Amniotic epithelial cell (primary cell): ENCODE data around the gene CHGA.

Experiments
- DNase-seq: peaks from one replicate; pipeline ENCODE4 v3.0.0-alpha.2; 2010; ENCODE audit warnings: low read depth

The CHGA gene

GRCh38 chr14:92905667-92906066, 17.3 kb upstream of the CHGA start:
- no peak for DNase-seq

- DNase-seq = no peak
These were observed 16.5 kb upstream of the CHGA start for GRCh38 chr14:92906420-92906819.

GRCh38 chr14:92906823-92907222, 16.1 kb upstream of the CHGA start:
- DNase-seq = no peak

GRCh38 chr14:92907316-92907911, 15.5 kb upstream of the CHGA start:
- no peak for DNase-seq

GRCh38 chr14:92914087-92914656, 8.8 kb upstream of the CHGA start:
- DNase-seq = peak; percentile 21

GRCh38 chr14:92916201-92916600, 6.7 kb upstream of the CHGA start:
- DNase-seq = no peak

GRCh38 chr14:92917041-92917940, 5.7 kb upstream of the CHGA start:
- no peak for DNase-seq

GRCh38 chr14:92917956-92918355, 5.0 kb upstream of the CHGA start:
- no peak for DNase-seq

- DNase-seq = no peak
These were observed 2.9 kb upstream of the CHGA start for GRCh38 chr14:92920001-92920400.

GRCh38 chr14:92922155-92922735, 705 bp upstream of the CHGA start:
- no peak for DNase-seq

- no peak for DNase-seq
These were observed 774 bp downstream of the CHGA start for GRCh38 chr14:92923744-92924103.

GRCh38 chr14:92924247-92924646, 1.3 kb downstream of the CHGA start:
- DNase-seq = no peak

GRCh38 chr14:92925446-92925845, 2.5 kb downstream of the CHGA start:
- DNase-seq = no peak

- no peak for DNase-seq
These were observed 3.4 kb downstream of the CHGA start for GRCh38 chr14:92926180-92926845.

- DNase-seq = no peak
These were observed 4.0 kb downstream of the CHGA start for GRCh38 chr14:92926931-92927330.

GRCh38 chr14:92927349-92928257, 4.7 kb downstream of the CHGA start:
- DNase-seq = no peak

- DNase-seq = no peak
These were observed 5.3 kb downstream of the CHGA start for GRCh38 chr14:92928258-92928629.

- DNase-seq = no peak
These were observed 6.2 kb downstream of the CHGA start for GRCh38 chr14:92928961-92929688.

- no peak for DNase-seq
These were observed 7.0 kb downstream of the CHGA start for GRCh38 chr14:92929689-92930608.
